Nephron (organoid): ENCODE results near the gene OSBPL5.
A peak's percentile ranks its signal among the peaks of the same experiment; 100 is the strongest.

Experiments used
- H3K27ac Mint-ChIP-seq, 3 experiments: 2 replicates each; pipeline ENCODE4 v1.8.0; 2020; ENCODE audit warnings: mixed read lengths in 3 of 3, mild to moderate bottlenecking in 2 of 3, moderate library complexity in 1 of 3
- H3K27me3 Mint-ChIP-seq: 2 replicates; pipeline ENCODE4 v1.8.0; 2021; ENCODE audit warnings: low read depth, mild to moderate bottlenecking, moderate library complexity, mixed read lengths
- H3K36me3 Mint-ChIP-seq: 2 replicates; pipeline ENCODE4 v1.8.0; 2020; ENCODE audit warnings: low read depth, mixed read lengths
- H3K4me1 Mint-ChIP-seq: 2 replicates; pipeline ENCODE4 v1.8.0; 2020; ENCODE audit warnings: mixed read lengths
- H3K4me3 Mint-ChIP-seq, 3 experiments: 2 replicates each; pipeline ENCODE4 v1.8.0; 2020; ENCODE audit warnings: mild to moderate bottlenecking in 3 of 3, mixed read lengths in 3 of 3, moderate library complexity in 2 of 3
- H3K9me3 Mint-ChIP-seq: 2 replicates; pipeline ENCODE4 v1.8.0; 2020; ENCODE audit warnings: mixed read lengths
- CTCF ChIP-seq, 3 experiments: fragments of 200-600 bp; sonication (generic); IDR thresholded peaks; one replicate each; pipeline ENCODE4 v1.5.0; 2021; ENCODE audit warnings: antibody characterized with exemption in 3 of 3; ENCODE audit not compliant: unreplicated experiment in 3 of 3

Gene OSBPL5

GRCh38 chr11:3162410-3163240 is 2.5 kb downstream of the OSBPL5 start:
- TF ChIP-seq CTCF (IDR thresholded peaks at IDR 0.05; ENCODE audit: unreplicated experiment in 3 of 3): no peak
- Mint-ChIP-seq H3K36me3 (no peaks in the 10 kb centered on the region), H3K4me3 (peak overlapping the region; percentile 79 to 92 (median 79)), H3K9me3 (no peaks in the 10 kb centered on the region), H3K4me1 (peaks cover 60% of the 10 kb centered on the region), H3K27ac (no peak overlapping the region), H3K27me3 (no peaks in the 10 kb centered on the region)

- H3K4me1 Mint-ChIP-seq: peaks cover 64% of the 10 kb centered on the region
- no peak for TF ChIP-seq CTCF (IDR thresholded peaks at IDR 0.05; ENCODE audit: unreplicated experiment in 3 of 3)
- no peaks in the 10 kb centered on the region for H3K9me3 Mint-ChIP-seq
- peak overlapping the region; percentile 88 for H3K4me3 Mint-ChIP-seq
- H3K27me3 Mint-ChIP-seq: no peaks in the 10 kb centered on the region
- H3K36me3 Mint-ChIP-seq: no peaks in the 10 kb centered on the region
- H3K27ac Mint-ChIP-seq: no peak overlapping the region
Measured at GRCh38 chr11:3161720-3162409, 3.2 kb downstream of the OSBPL5 start.

- H3K36me3 Mint-ChIP-seq: no peaks in the 10 kb centered on the region
- TF ChIP-seq CTCF (IDR thresholded peaks at IDR 0.05; ENCODE audit: unreplicated experiment in 3 of 3): no peak
- peaks cover 65% of the 10 kb centered on the region for H3K4me1 Mint-ChIP-seq
- no peaks in the 10 kb centered on the region for H3K27me3 Mint-ChIP-seq
- no peak overlapping the region for H3K27ac Mint-ChIP-seq
- H3K9me3 Mint-ChIP-seq: no peaks in the 10 kb centered on the region
- H3K4me3 Mint-ChIP-seq: peak overlapping the region; percentile 88
Measured at GRCh38 chr11:3161309-3161708, 3.8 kb downstream of the OSBPL5 start.

GRCh38 chr11:3160252-3161031 is 4.7 kb downstream of the OSBPL5 start:
- Mint-ChIP-seq H3K27me3 (no peaks in the 10 kb centered on the region), H3K27ac (peak overlapping the region in 1 of 3 experiments; percentile 86)

More at GRCh38 chr11:3160252-3161031, 4.7 kb downstream of the OSBPL5 start:
- Mint-ChIP-seq H3K4me1 (peaks cover 65% of the 10 kb centered on the region), H3K36me3 (no peaks in the 10 kb centered on the region), H3K4me3 (peak overlapping the region; percentile 88), H3K9me3 (no peaks in the 10 kb centered on the region)
- TF ChIP-seq CTCF (IDR thresholded peaks at IDR 0.05; ENCODE audit: unreplicated experiment in 3 of 3): no peak
